GM21423 (cell line): ENCODE data around the gene AIP.

Source experiments
- ATAC-seq: cut with Tn5 transposase; IDR thresholded peaks from one replicate; pipeline ENCODE4 v1.9.1; 2021; ENCODE audit warnings: mild to moderate bottlenecking, moderate library complexity; ENCODE audit not compliant: unreplicated experiment

The AIP gene

GRCh38 chr11:67492801-67493547 lies 10.1 kb downstream of the AIP start:
- ATAC-seq = no peak

GRCh38 chr11:67493548-67494370 lies 10.9 kb downstream of the AIP start:
- no peak for ATAC-seq

GRCh38 chr11:67494371-67495233 lies 11.8 kb downstream of the AIP start:
- ATAC-seq = no peak

GRCh38 chr11:67495234-67496005 lies 12.6 kb downstream of the AIP start:
- ATAC-seq = no peak

- ATAC-seq = no peak
Measured at GRCh38 chr11:67496113-67496512, 13.3 kb downstream of the AIP start.

- ATAC-seq = no peak
Measured at GRCh38 chr11:67497656-67498291, 14.9 kb downstream of the AIP start.

GRCh38 chr11:67498544-67498972 lies 15.7 kb downstream of the AIP start:
- ATAC-seq = no peak

- ATAC-seq = no peak
Measured at GRCh38 chr11:67499808-67500483, 17.1 kb downstream of the AIP start.

GRCh38 chr11:67500484-67500821 lies 17.6 kb downstream of the AIP start:
- no peak for ATAC-seq

GRCh38 chr11:67500831-67501715 lies 18.2 kb downstream of the AIP start:
- ATAC-seq = no peak

- no peak for ATAC-seq
Measured at GRCh38 chr11:67501854-67502253, 19.0 kb downstream of the AIP start.

- no peak for ATAC-seq
Measured at GRCh38 chr11:67502328-67502979, 19.6 kb downstream of the AIP start.

- ATAC-seq = no peak
Measured at GRCh38 chr11:67503119-67504004, 20.5 kb downstream of the AIP start.

GRCh38 chr11:67504005-67504949 lies 21.5 kb downstream of the AIP start:
- no peak for ATAC-seq

- ATAC-seq = no peak
Measured at GRCh38 chr11:67504950-67505581, 22.2 kb downstream of the AIP start, which contains the start of gene PITPNM1. PITPNM1 (minus strand) TSS chr11:67505363; CDS start chr11:67504180, 1,183 bp downstream.
